Cardiac fibroblast (primary cell): ENCODE data around the gene SLC26A4.

Source experiments
- DNase-seq, 2 donors: peaks; one replicate each; pipeline versions ENCODE4 v3.0.0 to v3.0.0-alpha.2; 2010; ENCODE audit warnings: low read depth in 2 of 2
- H3K4me3 ChIP-seq, 2 donors: replicated peaks in 1 of 2; 1 replicate in 1 of 2; 2 replicates in 1 of 2; pipeline ENCODE4 v1.5.1; 2011; ENCODE audit warnings: low read depth in 2 of 2, low read length in 2 of 2, mild to moderate bottlenecking in 2 of 2, moderate library complexity in 1 of 2
- CTCF ChIP-seq: IDR thresholded peaks from one replicate; pipeline ENCODE4 v1.5.1; 2011; ENCODE audit warnings: low read depth, mild to moderate bottlenecking, low read length, inconsistent platforms

Gene SLC26A4

GRCh38 chr7:107622894-107623293 lies 37.7 kb upstream of the SLC26A4 start:
- no peak for TF ChIP-seq CTCF
- no peak for DNase-seq
- H3K4me3 ChIP-seq, result no peak overlapping the region

- no peak overlapping the region for H3K4me3 ChIP-seq
- no peak for DNase-seq
Observed at GRCh38 chr7:107627002-107627401, 33.6 kb upstream of the SLC26A4 start.

DNA sequence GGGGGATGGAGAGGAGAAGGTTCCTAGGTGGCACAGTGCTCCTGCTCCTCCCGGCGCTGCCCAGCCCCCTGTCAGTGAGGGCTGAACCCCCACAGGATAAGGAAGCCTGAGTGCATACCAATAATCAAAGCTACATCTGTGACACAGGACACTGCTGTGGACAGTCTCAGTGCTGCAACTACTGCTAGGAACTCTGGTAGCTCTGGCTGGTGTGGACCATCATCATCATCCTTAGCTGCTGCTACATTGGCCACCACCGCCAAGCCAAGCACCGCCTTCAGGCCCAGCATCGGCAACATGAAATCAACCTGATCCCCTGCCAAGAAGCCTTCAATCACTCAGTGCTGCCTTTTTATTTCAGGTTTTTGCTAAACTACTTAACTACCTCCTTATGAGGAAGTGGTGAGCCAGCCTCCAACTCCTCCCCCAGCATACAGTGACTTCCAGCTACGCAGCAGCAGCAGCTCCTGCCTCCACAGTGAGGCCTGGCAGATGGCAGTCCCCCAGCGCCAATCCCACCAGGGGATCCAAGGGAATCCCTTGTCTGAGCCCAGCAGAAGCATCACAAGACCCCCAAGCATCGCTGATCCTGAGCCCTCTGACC lies 32.1 kb upstream of the SLC26A4 start:
- no peak overlapping the region for H3K4me3 ChIP-seq
- DNase-seq, result no peak
- no peak for TF ChIP-seq CTCF

More at GRCh38 chr7:107627002-107627401, 33.6 kb upstream of the SLC26A4 start:
- TF ChIP-seq CTCF, result no peak

- no peak overlapping the region for H3K4me3 ChIP-seq
- no peak for DNase-seq
- TF ChIP-seq CTCF, result no peak
Observed at GRCh38 chr7:107630342-107630741, 30.3 kb upstream of the SLC26A4 start.

GRCh38 chr7:107631588-107632491 lies 28.8 kb upstream of the SLC26A4 start:
- H3K4me3 ChIP-seq, result no peak overlapping the region
- DNase-seq, result no peak
- TF ChIP-seq CTCF, result no peak

DNA sequence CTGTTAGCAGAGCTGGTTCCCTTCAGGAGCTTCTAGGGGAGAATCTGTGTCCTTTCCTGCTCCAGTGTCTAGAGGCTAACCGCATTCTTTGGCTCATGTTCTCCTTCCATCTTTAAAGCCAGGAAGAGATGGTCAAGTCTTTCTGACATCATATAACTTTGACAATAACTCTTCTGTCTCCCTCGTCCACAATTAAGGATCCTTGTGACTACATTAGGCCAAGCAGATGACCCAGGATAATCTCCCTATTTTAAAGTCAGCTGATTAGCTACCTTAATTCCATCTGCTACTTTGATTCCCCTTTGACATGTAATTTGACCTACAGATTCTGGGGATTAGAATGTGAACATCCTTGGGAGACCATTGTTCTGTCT lies 28.1 kb upstream of the SLC26A4 start:
- no peak for DNase-seq
- TF ChIP-seq CTCF, result no peak
- H3K4me3 ChIP-seq, result no peak overlapping the region
